GM18526 (cell line): Measurements from ENCODE around the gene FRMD6.

Experiments used
- POLR2A ChIP-seq: IDR thresholded peaks from 3 replicates; pipeline ENCODE4 v1.6.1; 2011; ENCODE audit not compliant: insufficient read length; ENCODE audit errors: extremely low read depth

The FRMD6 gene

GRCh38 chr14:51621654-51622053 lies 30.1 kb upstream of the FRMD6 start:
- no peak for TF ChIP-seq POLR2A

GRCh38 chr14:51622376-51622775 lies 29.3 kb upstream of the FRMD6 start:
- no peak for TF ChIP-seq POLR2A

- TF ChIP-seq POLR2A: no peak
Observed at GRCh38 chr14:51624955-51625569, 26.6 kb upstream of the FRMD6 start.

GRCh38 chr14:51626185-51626584 lies 25.5 kb upstream of the FRMD6 start:
- no peak for TF ChIP-seq POLR2A

GRCh38 chr14:51626788-51627187 lies 24.9 kb upstream of the FRMD6 start:
- TF ChIP-seq POLR2A: no peak

GRCh38 chr14:51627313-51627712 lies 24.4 kb upstream of the FRMD6 start:
- no peak for TF ChIP-seq POLR2A

- TF ChIP-seq POLR2A: no peak
Observed at GRCh38 chr14:51628238-51628637, 23.5 kb upstream of the FRMD6 start.

GRCh38 chr14:51630987-51631386 lies 20.7 kb upstream of the FRMD6 start:
- no peak for TF ChIP-seq POLR2A

- no peak for TF ChIP-seq POLR2A
Observed at GRCh38 chr14:51636109-51636508, 15.6 kb upstream of the FRMD6 start.

- no peak for TF ChIP-seq POLR2A
Observed at GRCh38 chr14:51638071-51638944, 13.4 kb upstream of the FRMD6 start.

- no peak for TF ChIP-seq POLR2A
Observed at GRCh38 chr14:51639668-51640316, 11.9 kb upstream of the FRMD6 start.

GRCh38 chr14:51643140-51643539 lies 8.6 kb upstream of the FRMD6 start:
- no peak for TF ChIP-seq POLR2A

GRCh38 chr14:51644217-51644933 lies 7.3 kb upstream of the FRMD6 start:
- TF ChIP-seq POLR2A: no peak

- TF ChIP-seq POLR2A: no peak
Observed at GRCh38 chr14:51648296-51648695, 3.4 kb upstream of the FRMD6 start.

- no peak for TF ChIP-seq POLR2A
Observed at GRCh38 chr14:51650716-51651387, 858 bp upstream of the FRMD6 start.
